Hematopoietic multipotent progenitor cell treated with erythropoietin and hydrocortisone succinate and interleukin-3 and kit ligand, for 6 days (in vitro differentiated cells): ENCODE data around the gene EXT2.

Source experiments
- DNase-seq: peaks from one replicate; pipeline ENCODE4 v3.0.0-alpha.2; 2015

Gene EXT2

GRCh38 chr11:44269369-44270351 lies 174.2 kb downstream of the EXT2 start:
- DNase-seq, result no peak

DNA sequence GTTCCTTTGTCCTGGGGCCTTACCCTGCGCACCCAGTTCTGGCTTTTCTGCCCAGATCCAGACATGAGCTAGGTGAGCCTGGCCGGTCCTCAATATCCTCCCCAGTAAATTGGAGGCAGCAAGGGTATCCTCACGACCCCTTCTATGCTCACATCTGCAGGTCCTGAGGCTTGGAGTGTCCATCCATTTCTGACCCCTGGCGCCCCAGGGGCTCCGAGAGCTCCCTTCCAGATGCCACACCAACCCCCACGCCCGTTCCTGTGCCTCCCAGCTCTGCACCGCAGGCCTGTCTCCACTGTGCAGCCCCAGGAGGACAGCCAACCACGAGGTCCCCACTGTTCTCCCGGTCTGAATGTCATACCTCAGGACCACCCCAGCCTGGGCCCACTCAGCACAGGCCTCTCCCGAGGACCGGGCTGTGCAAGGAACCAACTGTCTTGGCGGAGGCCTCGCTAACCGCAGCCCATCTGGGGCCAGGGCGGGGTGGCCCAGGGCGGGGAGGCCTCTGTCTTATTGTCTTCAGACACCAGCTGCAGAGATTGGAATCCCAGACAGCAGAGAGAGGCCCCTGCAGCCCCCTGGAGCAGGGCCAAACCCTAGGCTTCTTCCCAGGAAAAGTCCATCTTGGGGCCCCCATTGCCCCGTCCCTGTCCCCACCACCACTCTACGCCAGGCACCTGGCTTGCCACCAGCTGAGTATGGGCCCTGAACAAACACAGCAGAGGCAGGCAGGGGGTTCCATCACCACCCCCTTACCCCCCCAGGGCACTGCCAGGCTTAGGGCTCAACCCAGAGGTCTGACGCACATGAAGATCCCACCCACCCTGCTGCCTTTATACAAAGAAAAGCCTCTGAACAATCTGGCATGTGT lies 175.2 kb downstream of the EXT2 start:
- DNase-seq, result no peak

DNA sequence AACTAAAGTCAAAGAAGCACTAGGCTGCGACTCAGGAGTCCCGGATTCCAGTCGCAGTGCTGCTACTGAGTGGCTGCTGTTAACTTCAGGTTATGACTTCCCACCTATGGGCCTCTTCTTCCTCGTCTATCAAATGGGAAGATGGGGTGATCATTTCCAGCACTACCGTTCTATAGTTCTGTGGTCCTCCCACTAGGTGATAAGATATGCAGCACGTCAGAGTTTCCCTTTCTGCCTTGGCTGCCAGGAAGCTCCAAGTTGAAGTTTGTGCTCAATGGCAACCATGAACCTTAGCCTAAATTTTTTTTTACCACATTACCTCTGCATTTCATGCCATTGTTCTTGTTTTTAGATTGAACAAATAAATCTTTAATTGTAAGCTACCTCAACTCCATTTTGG lies 175.8 kb downstream of the EXT2 start:
- no peak for DNase-seq

- no peak for DNase-seq
These were observed 178.9 kb downstream of the EXT2 start for GRCh38 chr11:44274404-44274803.

DNA sequence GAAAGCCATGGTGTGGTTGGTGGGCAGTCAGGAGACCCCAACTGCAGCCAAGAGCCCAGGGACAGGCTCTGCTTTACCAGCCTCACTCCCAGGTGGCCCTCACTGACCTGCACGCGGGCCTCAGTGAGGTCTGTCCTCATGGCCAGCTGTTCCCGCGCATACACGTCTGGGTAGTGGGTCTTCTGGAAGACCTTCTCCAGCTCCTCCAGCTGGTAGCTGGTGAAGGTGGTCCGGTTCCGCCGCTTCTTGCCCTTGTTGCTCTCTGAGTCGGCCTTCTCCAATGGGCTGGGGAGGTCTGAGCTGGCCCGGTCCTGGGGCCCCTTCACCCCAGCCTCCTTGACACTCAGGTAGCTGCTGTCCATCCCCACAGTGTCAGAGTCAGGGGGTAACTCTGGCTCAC lies 179.8 kb downstream of the EXT2 start:
- no peak for DNase-seq

GRCh38 chr11:44275961-44276550 lies 180.6 kb downstream of the EXT2 start:
- no peak for DNase-seq

GRCh38 chr11:44277196-44278090 lies 182.0 kb downstream of the EXT2 start:
- DNase-seq, result no peak

GRCh38 chr11:44279483-44279882 lies 184.0 kb downstream of the EXT2 start:
- DNase-seq, result no peak

DNA sequence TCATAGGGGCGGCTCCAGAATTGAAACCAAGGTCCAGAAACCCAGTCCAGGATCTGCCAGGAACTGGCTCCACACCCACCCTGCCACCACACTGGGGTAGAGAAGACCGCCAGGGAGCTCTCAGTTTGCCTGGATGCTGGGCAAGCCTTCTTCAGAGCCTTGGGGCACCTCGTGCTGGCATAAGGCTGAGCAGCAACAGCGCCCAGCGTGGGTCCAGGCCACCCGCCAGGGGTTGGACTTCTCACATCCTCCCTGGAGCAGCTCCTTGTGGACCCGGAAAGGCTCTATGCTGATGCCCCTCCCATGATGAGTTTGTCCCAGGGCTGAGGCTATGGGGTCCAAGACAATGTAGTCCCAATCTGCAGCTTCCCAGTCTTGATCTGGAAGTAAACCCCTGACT lies 184.8 kb downstream of the EXT2 start:
- no peak for DNase-seq

DNA sequence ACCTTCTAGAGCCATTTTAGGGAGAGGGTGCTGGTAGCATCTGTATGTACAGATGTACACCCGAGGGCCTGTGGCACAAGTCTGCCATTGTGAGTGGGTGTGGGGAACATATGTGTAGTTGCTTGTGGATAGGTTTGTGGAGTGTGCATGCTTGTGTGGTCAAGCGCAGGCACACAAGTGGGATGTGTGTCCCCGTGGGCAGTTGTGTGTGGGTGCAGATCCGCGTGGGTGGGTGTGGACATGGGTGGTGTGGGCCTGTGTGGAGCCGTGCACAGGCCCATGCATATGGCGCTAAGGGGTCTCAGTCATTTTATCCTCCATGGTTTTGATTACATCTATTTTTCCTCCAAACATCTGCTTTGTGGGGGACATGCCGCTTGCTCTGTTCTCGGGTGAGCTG lies 185.7 kb downstream of the EXT2 start:
- DNase-seq, result no peak

DNA sequence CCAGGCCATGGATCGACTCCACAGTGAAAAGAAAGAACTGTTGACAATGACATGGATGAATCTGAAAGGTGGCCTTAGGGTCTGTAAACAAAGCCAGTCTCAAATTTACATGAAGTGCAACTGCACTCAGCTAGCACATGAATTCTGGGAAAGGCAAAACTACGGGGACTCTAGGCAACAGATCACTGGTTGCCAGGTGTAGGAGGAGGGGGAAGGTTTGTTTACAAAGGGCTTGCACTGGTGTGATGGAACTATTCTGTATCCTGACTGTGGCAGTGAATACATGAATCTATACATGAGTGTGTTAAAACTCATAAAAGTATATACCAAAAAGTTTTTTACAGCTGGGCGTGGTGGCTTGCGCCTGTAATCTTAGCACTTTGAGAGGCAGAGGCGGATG lies 187.1 kb downstream of the EXT2 start:
- DNase-seq, result no peak

DNA sequence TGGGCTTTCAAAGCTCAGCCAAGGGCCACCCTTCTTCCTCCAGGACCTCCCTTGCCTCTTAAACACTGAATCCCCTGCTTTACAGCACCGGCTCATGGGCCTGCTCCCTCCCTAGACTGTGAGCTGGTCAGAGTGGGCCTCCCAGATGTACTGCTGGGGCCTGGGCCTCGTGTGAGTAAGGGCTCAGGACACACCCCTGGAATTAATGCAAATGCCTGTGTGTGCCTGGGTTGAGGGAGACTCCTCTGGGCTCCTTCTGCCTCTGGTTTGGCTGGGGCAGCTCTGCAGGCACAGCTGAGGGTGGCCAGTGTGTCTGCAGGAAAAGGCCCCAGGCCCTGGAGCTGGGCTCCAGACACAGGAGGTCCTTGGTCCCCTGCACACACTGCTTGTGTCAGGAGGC lies 190.3 kb downstream of the EXT2 start:
- DNase-seq, result no peak

GRCh38 chr11:44286268-44286880 lies 190.9 kb downstream of the EXT2 start:
- DNase-seq, result peak; percentile 82

DNA sequence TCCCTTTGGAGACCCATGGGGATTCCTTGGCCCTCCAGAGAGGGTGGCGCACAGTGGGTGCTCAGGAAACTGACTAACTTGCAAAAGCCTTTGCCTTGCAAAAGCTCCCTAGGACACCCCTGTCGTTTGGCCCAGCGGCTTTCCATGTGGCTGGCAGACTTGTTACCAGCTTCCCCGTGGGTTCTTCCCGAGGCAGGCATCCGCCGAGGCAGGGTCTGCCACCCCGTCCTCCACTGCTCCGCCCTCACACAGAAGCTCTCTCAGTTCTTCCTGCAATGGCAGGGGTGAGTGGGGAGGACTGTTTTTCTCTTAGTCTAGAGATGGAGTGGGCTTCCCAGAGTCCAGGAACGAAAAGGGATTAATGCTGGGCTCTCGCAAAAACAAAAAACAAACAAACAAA lies 191.4 kb downstream of the EXT2 start:
- no peak for DNase-seq

DNA sequence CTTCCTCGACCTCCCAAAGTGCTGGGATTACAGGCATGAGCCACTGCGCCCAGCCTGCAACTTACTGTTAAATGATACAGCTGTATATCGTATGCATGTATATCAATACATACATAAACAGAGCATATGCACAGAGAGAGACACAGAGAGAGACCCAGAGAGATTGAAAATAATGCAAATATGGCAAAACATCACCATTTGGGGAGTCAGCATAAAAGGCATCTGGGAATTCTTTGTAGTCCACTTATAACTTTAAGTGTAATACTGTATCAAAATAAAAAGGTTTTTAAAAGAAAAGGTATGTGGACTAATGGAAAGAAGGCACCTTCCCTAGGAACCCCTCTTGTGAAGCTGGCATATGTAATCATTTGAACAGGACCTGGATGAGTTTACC lies 192.7 kb downstream of the EXT2 start:
- no peak for DNase-seq

DNA sequence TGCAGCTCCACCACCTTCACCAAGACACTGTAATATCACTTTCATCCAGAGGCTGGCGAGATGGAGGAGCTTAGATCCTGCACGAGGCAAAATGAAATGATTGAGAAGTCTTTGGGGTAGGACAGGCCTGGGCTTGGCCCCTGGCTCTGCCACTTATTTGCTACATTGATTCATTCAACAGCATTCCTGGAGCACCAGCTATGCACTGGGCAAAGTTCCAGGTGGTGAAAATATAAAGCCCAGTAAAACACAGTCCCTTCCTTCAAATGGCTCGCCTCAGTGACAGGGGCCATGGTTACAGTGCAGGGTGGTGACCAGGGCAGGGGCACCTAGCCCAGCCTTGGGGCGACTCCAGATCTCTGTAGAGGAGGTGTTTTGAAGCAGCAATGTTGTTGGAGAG lies 194.7 kb downstream of the EXT2 start:
- no peak for DNase-seq
